BE2C (cell line): Measurements from ENCODE around the gene TRIM7.
"Not testable (repeated sequence)": the region's sequence is repeated elsewhere in the genome, so short reads cannot be mapped to it uniquely, and the experiment has no call there.

Experiments used
- DNase-seq: peaks from one replicate; pipeline ENCODE4 v3.0.0-alpha.2; 2020
- H3K27me3 ChIP-seq: fragments of 250-450 bp; sonication (Bioruptor Pico); 2 replicates; pipeline ENCODE4 v1.5.1; 2020; ENCODE audit warnings: mild to moderate bottlenecking
- H3K36me3 ChIP-seq: fragments of 250-450 bp; sonication (Bioruptor Pico); 2 replicates; pipeline ENCODE4 v1.5.1; 2020; ENCODE audit warnings: mild to moderate bottlenecking
- H3K4me1 ChIP-seq: fragments of 250-450 bp; sonication (Bioruptor Pico); 2 replicates; pipeline ENCODE4 v1.5.1; 2020
- H3K4me3 ChIP-seq: 2 replicates; pipeline ENCODE4 v1.5.1; 2011; ENCODE audit warnings: low read depth, low read length
- H3K9me3 ChIP-seq: fragments of 250-450 bp; sonication (Bioruptor Pico); 2 replicates; pipeline ENCODE4 v1.5.1; 2020
- CTCF ChIP-seq: IDR thresholded peaks from 2 replicates; pipeline ENCODE4 v1.5.1; 2012; ENCODE audit warnings: mild to moderate bottlenecking, low read depth, low read length

Gene TRIM7

DNA sequence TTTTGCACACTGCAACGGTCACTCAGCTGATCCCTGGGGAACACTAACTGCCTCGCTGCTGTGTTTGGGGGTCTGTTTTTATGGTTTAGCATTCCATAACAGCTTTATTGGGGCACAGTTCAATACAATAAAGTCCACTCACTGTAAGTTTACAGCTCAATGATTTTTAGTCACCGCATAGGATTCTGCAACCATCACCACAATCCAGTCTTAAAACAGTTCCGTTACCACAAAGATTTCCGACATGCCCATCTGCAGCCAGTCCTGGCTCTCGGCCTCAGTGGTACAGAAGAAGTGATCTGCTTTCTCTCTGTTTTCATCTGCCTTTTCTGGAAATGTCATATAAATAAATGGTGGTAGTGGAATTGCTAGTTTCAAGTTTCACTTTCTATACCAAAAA is 34.0 kb downstream of the TRIM7 start:
- Histone ChIP-seq H3K9me3 (no peaks in the 10 kb centered on the region), H3K27me3 (no peaks in the 10 kb centered on the region), H3K4me3 (no peak overlapping the region), H3K36me3 (no peaks in the 10 kb centered on the region), H3K4me1 (no peaks in the 10 kb centered on the region)
- DNase-seq = no peak
- TF ChIP-seq CTCF = no peak

GRCh38 chr5:181170237-181170825 is 34.7 kb downstream of the TRIM7 start:
- peak overlapping the region; percentile 52 for H3K4me3 ChIP-seq
- no peaks in the 10 kb centered on the region for H3K9me3 ChIP-seq
- H3K36me3 ChIP-seq = no peaks in the 10 kb centered on the region
- H3K4me1 ChIP-seq = no peaks in the 10 kb centered on the region
- no peak for TF ChIP-seq CTCF
- no peaks in the 10 kb centered on the region for H3K27me3 ChIP-seq
- DNase-seq = peak; percentile 25

DNA sequence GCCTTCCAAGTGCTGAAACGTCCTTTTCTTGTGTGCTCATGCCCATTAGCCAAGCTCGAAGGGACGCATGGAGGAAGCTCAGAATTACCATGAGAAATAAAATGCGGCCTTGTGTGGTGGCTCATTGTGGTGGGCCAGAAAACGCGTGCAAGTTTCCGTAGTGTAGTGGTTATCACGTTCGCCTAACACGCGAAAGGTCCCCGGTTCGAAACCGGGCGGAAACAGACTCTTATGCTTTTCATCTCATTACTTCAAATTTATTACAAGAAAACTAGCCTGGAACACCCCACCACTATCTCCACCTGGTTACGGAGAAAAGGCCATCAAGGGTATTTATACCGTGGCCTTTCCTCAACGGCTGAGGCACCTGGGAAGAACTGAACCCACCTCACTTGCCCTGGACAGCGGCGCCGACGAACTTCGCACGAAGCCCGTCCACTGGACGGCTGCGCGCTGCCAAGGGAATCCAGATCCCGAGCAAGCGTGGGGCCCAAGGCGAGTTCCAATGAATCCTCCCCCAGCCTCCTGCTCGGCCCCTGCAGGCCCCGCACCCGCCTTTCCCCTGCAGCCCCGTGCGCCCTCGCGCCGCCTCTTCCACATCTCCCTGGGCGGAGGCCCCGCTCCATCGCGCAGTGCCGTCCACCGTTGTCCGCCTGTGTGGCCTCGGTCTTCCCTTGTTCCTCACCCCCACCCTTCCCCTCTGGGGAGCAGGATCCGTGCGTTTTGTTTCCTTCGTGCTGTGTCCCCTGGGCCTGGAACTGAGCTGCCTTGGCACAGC is 35.3 kb downstream of the TRIM7 start:
- not testable (repeated sequence) for H3K36me3 ChIP-seq, H3K27me3 ChIP-seq, H3K4me1 ChIP-seq, H3K9me3 ChIP-seq
- DNase-seq = peak; percentile 91
- peak overlapping the region; percentile 64 for H3K4me3 ChIP-seq

GRCh38 chr5:181168595-181169118 is 36.3 kb downstream of the TRIM7 start:
- Histone ChIP-seq H3K4me1 (no peaks in the 10 kb centered on the region), H3K27me3 (no peaks in the 10 kb centered on the region), H3K4me3 (peak overlapping the region; percentile 64), H3K36me3 (no peaks in the 10 kb centered on the region), H3K9me3 (no peaks in the 10 kb centered on the region)
- no peak for DNase-seq
- no peak for TF ChIP-seq CTCF

DNA sequence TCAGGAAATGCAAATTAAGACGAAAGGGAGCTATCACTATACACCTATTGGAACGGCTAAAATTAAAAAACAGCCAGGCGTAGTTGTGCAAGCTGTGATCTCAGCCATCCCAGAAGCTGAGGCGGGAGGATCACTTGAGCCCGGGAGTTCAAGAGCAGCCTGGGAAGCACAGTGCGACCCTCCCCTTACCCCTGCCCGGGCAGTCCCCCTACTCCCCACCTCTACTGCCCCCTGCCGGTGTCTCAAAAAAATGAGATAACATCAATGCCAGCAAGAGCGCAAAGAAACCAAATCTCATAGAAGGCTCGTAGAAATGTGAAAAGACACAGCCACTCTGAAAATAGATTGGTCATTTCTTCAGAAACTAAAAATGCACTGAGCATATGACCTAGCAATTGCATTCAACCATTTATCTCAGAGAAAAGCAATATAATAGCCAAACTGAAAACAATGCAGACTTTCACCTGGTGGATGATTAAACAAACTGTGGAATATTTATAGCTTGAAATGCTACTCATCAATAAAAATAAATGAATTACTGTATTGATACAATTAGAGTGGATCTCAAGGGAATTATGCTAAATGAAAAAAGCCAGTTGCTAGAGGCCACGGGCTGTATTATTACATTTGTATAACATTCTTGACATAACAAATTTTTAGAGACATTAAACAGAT is 37.0 kb downstream of the TRIM7 start:
- Histone ChIP-seq H3K9me3 (no peaks in the 10 kb centered on the region), H3K36me3 (no peaks in the 10 kb centered on the region), H3K4me3 (peak overlapping the region; percentile 64), H3K4me1 (no peaks in the 10 kb centered on the region), H3K27me3 (no peaks in the 10 kb centered on the region)
- TF ChIP-seq CTCF = peak; percentile 75
- DNase-seq = peak; percentile 68

DNA sequence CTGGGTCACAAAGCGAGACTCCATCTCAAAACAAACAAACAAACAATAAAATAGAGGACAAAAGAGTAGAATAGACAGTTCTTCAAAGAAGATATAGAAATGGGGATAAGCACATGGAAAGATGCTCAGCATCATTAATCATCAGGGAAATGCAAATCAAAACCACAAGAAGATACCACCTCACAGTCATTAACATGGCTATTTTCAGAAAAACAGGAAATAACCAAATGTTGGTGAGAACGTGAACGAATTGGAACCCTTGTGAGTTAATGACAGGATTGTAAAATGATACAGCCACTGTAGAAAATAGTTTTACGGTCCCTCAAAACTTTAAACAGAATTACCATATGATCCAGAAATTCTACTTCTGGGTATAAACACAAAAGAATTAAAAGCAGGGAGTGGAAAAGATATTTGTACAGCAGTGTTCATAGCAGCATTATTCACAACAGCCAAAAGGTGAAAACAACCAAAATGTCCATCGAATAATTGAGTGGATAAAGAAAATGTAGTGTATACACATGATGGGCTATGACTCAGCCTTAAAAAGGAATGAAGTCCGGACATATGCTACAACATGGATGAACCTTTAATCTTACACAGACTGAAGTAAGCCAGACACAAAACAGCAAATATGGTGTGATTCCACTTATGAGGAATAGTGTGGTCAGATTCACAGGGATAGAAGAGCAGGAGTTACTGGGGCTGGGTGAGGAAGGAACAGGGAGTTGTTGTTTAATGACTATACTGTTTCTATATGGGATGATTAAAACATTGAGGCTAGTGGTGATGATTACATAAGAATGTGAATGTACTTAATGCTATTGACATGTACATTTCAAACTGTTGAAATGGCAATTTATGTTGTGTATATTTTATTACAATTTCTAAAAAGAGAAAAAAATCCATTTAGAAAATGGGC is 37.9 kb downstream of the TRIM7 start:
- no peaks in the 10 kb centered on the region for H3K27me3 ChIP-seq
- DNase-seq = no peak
- no peaks in the 10 kb centered on the region for H3K36me3 ChIP-seq
- no peaks in the 10 kb centered on the region for H3K9me3 ChIP-seq
- no peak overlapping the region for H3K4me3 ChIP-seq
- TF ChIP-seq CTCF = no peak
- no peaks in the 10 kb centered on the region for H3K4me1 ChIP-seq
